Measurements from ENCODE around the gene MORN4.

The MORN4 gene

DNA sequence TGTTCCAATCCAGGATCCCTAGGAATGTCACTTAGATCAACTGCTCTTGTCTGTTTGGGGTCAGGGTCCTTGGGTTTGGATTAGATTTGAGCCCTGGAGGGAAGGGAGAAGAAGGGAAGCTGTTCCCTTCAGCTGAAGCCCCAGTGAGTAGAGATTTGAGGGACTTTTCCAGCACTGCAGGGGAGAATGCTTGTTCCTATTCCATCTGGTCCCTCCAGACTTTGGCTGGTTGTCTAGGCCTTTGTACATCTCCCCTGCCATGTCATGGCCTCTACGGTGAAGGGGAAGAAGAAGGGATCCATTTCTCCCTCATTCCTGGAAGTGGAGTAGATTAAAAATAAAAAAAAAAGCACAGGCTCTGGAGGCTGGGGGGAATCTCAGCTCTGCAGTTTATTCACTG, 32.7 kb downstream of the MORN4 start:
- TF ChIP-seq, protein P1, sequence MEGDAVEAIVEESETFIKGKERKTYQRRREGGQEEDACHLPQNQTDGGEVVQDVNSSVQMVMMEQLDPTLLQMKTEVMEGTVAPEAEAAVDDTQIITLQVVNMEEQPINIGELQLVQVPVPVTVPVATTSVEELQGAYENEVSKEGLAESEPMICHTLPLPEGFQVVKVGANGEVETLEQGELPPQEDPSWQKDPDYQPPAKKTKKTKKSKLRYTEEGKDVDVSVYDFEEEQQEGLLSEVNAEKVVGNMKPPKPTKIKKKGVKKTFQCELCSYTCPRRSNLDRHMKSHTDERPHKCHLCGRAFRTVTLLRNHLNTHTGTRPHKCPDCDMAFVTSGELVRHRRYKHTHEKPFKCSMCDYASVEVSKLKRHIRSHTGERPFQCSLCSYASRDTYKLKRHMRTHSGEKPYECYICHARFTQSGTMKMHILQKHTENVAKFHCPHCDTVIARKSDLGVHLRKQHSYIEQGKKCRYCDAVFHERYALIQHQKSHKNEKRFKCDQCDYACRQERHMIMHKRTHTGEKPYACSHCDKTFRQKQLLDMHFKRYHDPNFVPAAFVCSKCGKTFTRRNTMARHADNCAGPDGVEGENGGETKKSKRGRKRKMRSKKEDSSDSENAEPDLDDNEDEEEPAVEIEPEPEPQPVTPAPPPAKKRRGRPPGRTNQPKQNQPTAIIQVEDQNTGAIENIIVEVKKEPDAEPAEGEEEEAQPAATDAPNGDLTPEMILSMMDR (IDR thresholded peaks at IDR 0.05; ENCODE audit: insufficient read depth, low read length, poor library complexity, severe bottlenecking): no peak
- TF ChIP-seq EZH2phosphoT487 (conservative IDR thresholded peaks at IDR 0.05; ENCODE audit: low read length): no peak
- H3K9me3 ChIP-seq (ENCODE audit: insufficient read depth, low read length): no peaks in the 10 kb centered on the region
- H3K36me3 ChIP-seq (ENCODE audit: low read length): no peaks in the 10 kb centered on the region
- H3K4me2 ChIP-seq (ENCODE audit: low read depth, low read length, poor library complexity, severe bottlenecking): no peak overlapping the region
- H3F3A ChIP-seq (ENCODE audit: insufficient read depth): no peaks in the 10 kb centered on the region
- no peaks in the 10 kb centered on the region for H4K20me1 ChIP-seq (ENCODE audit: low read depth, low read length)
- no peak overlapping the region for H2AFZ ChIP-seq (ENCODE audit: low read depth, low read length, severe bottlenecking)
- H3K4me3 ChIP-seq (ENCODE audit: insufficient read depth, low read length, poor library complexity, severe bottlenecking): no peak overlapping the region
- no peaks in the 10 kb centered on the region for H3K27me3 ChIP-seq (ENCODE audit: low read length)
- no peaks in the 10 kb centered on the region for H3K9me2 ChIP-seq (replicated peaks; ENCODE audit: insufficient read depth, low read length)
- H3K79me2 ChIP-seq (ENCODE audit: insufficient read depth, low read length): no peaks in the 10 kb centered on the region
- H3K9ac ChIP-seq (ENCODE audit: low read length): no peak overlapping the region
- H3K27ac ChIP-seq (ENCODE audit: low read depth, low read length): no peak overlapping the region

DNA sequence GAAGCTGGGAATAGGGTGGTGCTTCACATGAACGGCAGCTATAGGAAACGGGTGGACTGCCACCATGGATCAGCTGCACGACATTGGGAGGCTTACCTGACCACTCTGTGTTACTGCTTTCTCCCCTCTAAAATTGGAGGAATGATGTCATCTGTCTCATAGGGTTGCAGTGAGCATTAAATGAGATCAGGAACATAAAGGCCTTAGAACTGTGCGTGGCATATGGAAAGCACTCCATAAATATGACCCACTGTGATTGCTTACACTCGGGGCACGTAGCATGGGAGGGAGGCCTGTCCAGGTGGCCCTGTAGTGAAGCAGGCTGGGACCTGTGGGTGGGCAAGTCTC, 34.1 kb downstream of the MORN4 start:
- no peaks in the 10 kb centered on the region for H3K9me3 ChIP-seq (ENCODE audit: insufficient read depth, low read length)
- H2AFZ ChIP-seq (ENCODE audit: low read depth, low read length, severe bottlenecking): no peak overlapping the region
- H3K36me3 ChIP-seq (ENCODE audit: low read length): no peaks in the 10 kb centered on the region
- no peaks in the 10 kb centered on the region for H4K20me1 ChIP-seq (ENCODE audit: low read depth, low read length)
- no peak overlapping the region for H3K27ac ChIP-seq (ENCODE audit: low read depth, low read length)
- no peaks in the 10 kb centered on the region for H3K27me3 ChIP-seq (ENCODE audit: low read length)
- no peak for TF ChIP-seq EZH2phosphoT487 (conservative IDR thresholded peaks at IDR 0.05; ENCODE audit: low read length)
- TF ChIP-seq, protein P1 (IDR thresholded peaks at IDR 0.05; ENCODE audit: insufficient read depth, low read length, poor library complexity, severe bottlenecking): no peak
- no peaks in the 10 kb centered on the region for H3K9me2 ChIP-seq (replicated peaks; ENCODE audit: insufficient read depth, low read length)
- H3K79me2 ChIP-seq (ENCODE audit: insufficient read depth, low read length): no peaks in the 10 kb centered on the region
- no peak overlapping the region for H3K4me3 ChIP-seq (ENCODE audit: insufficient read depth, low read length, poor library complexity, severe bottlenecking)
- H3K4me2 ChIP-seq (ENCODE audit: low read depth, low read length, poor library complexity, severe bottlenecking): no peak overlapping the region
- no peak overlapping the region for H3K9ac ChIP-seq (ENCODE audit: low read length)
- H3F3A ChIP-seq (ENCODE audit: insufficient read depth): no peaks in the 10 kb centered on the region

DNA sequence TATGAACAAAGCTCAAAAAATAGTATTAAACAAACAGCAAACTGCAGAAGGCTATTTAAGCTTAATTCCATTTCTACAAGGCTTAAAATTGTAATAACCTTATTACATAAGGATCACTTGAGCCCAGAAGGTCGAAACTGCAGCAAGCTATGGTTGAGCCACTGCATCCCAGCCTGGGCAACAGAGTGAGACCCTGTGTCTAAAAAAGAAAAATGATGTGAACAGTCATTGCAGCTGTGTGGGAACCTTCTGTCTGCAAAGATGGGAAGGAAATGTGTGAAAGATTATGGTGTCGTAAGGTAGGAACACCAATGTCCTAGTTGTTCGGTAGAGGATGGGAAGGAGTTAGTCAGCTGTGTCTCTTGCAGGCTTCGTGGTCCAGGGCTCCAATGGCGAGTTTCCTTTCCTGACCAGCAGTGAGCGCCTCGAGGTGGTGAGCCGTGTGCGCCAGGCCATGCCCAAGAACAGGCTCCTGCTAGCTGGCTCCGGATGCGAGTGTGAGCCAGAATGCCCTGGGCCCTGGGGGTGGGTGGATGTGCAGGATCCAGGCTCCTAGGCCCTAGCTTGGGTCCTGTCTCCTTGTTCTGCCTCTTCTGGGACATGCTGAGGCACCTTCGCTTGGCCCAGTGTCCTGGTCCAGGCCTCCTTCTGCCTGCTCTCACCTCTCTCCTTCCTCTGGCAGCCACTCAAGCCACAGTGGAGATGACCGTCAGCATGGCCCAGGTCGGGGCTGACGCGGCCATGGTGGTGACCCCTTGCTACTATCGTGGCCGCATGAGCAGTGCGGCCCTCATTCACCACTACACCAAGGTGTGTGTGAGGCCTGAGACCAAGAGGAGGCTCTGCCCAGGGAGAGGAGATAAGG, 34.7 kb downstream of the MORN4 start:
- Histone ChIP-seq H3K9ac (ENCODE audit: low read length) (no peak overlapping the region), H3K4me2 (ENCODE audit: low read depth, low read length, poor library complexity, severe bottlenecking) (no peak overlapping the region), H2AFZ (ENCODE audit: low read depth, low read length, severe bottlenecking) (no peak overlapping the region), H3K79me2 (ENCODE audit: insufficient read depth, low read length) (no peaks in the 10 kb centered on the region), H3K4me3 (ENCODE audit: insufficient read depth, low read length, poor library complexity, severe bottlenecking) (no peak overlapping the region), H4K20me1 (ENCODE audit: low read depth, low read length) (no peaks in the 10 kb centered on the region), H3F3A (ENCODE audit: insufficient read depth) (no peaks in the 10 kb centered on the region), H3K27me3 (ENCODE audit: low read length) (no peaks in the 10 kb centered on the region), H3K27ac (ENCODE audit: low read depth, low read length) (no peak overlapping the region), H3K36me3 (ENCODE audit: low read length) (no peaks in the 10 kb centered on the region), H3K9me3 (ENCODE audit: insufficient read depth, low read length) (no peaks in the 10 kb centered on the region), H3K9me2 (replicated peaks; ENCODE audit: insufficient read depth, low read length) (no peaks in the 10 kb centered on the region)
- TF ChIP-seq, protein P1 (IDR thresholded peaks at IDR 0.05; ENCODE audit: insufficient read depth, low read length, poor library complexity, severe bottlenecking): no peak
- no peak for TF ChIP-seq EZH2phosphoT487 (conservative IDR thresholded peaks at IDR 0.05; ENCODE audit: low read length)
